ENCODE results near the gene LCE3C. TPM values are rescaled to one million over a fixed set of nuclear protein-coding genes. Genes with fewer than 3 reads are reported as not detected.

Gene LCE3C
- total RNA-seq (2021) (not detected in 3 replicates), Bru-seq, nascent RNA (not detected)
- long read RNA-seq, experiment 1: 0 reads
- long read RNA-seq, experiment 2: 0 reads
- long read RNA-seq, experiment 3: 0 reads

GRCh38 chr1:152599934-152600333, at the start of gene LCE3C:
LCE3C (plus strand) TSS chr1:152600234; CDS start chr1:152600732, 498 bp downstream.
- no peak for TF ChIP-seq ZMAT4 (CRISPR knock-in tag; IDR thresholded peaks at IDR 0.05)
- no peak for TF ChIP-seq ZNF396 (CRISPR knock-in tag; IDR thresholded peaks at IDR 0.05; ENCODE audit: borderline replicate concordance)
- TF ChIP-seq SMAD4 (CRISPR knock-in tag; IDR thresholded peaks at IDR 0.05): no peak
- TF ChIP-seq ZNF121 (CRISPR knock-in tag; IDR thresholded peaks at IDR 0.05): no peak
- TF ChIP-seq ZBTB21 (CRISPR knock-in tag; IDR thresholded peaks at IDR 0.05; ENCODE audit: borderline replicate concordance): no peak
- TF ChIP-seq GABPB1 (CRISPR knock-in tag; IDR thresholded peaks at IDR 0.05): no peak
- TF ChIP-seq HMGXB4 (CRISPR knock-in tag; IDR thresholded peaks at IDR 0.05): no peak
- no peak for TF ChIP-seq ZNF281 (CRISPR knock-in tag; IDR thresholded peaks at IDR 0.05)
- no peak for TF ChIP-seq ZNF416 (CRISPR knock-in tag; IDR thresholded peaks at IDR 0.05)
- no peak for TF ChIP-seq ZNF232 (CRISPR knock-in tag; IDR thresholded peaks at IDR 0.05)
- no peak for TF ChIP-seq AR (CRISPR knock-in tag; IDR thresholded peaks at IDR 0.05)
- TF ChIP-seq NR2C2 (CRISPR knock-in tag; IDR thresholded peaks at IDR 0.05): no peak
- no peak for TF ChIP-seq CREM (CRISPR knock-in tag; IDR thresholded peaks at IDR 0.05)
- no peak for TF ChIP-seq KAT7 (CRISPR knock-in tag; IDR thresholded peaks at IDR 0.05; ENCODE audit: borderline replicate concordance)
- TF ChIP-seq FOXP4 (CRISPR knock-in tag; IDR thresholded peaks at IDR 0.05): no peak
- no peak for TF ChIP-seq TEAD1 (CRISPR knock-in tag; IDR thresholded peaks at IDR 0.05)
- TF ChIP-seq ZNF263 (CRISPR knock-in tag; IDR thresholded peaks at IDR 0.05; ENCODE audit: low read depth): no peak
- no peak for TF ChIP-seq ZSCAN18 (CRISPR knock-in tag; IDR thresholded peaks at IDR 0.05)
- no peak for TF ChIP-seq OVOL2 (CRISPR knock-in tag; IDR thresholded peaks at IDR 0.05; ENCODE audit: borderline replicate concordance)
- no peak for TF ChIP-seq USF2 (CRISPR knock-in tag; IDR thresholded peaks at IDR 0.05)
- no peak within 1 kb of the TSS for H3K27ac Mint-ChIP-seq
- peaks cover 75% of the 10 kb centered on the region for H3K36me3 Mint-ChIP-seq
- CTCF ChIA-PET: no interaction called here
- no peak for DNase-seq (ENCODE audit: low spot score)
- H3K4me3 Mint-ChIP-seq: no peak within 1 kb of the TSS
- H3K9me3 Mint-ChIP-seq: peaks cover 89% of the 10 kb centered on the region
- ATAC-seq: no peak
- POLR2A ChIA-PET: no interaction called here
- H3K27me3 Mint-ChIP-seq (ENCODE audit: low read depth): peaks cover 11% of the 10 kb centered on the region
- H3K4me1 Mint-ChIP-seq: no peaks in the 10 kb centered on the region
